Embryonic facial prominence (tissue), 1 donor: ENCODE measurements around the gene PLVAP.

Experiments used
- DNase-seq: peaks from one replicate; pipeline ENCODE4 v3.0.0-alpha.2; 2016; ENCODE audit errors: extremely low spot score

The PLVAP gene

DNA sequence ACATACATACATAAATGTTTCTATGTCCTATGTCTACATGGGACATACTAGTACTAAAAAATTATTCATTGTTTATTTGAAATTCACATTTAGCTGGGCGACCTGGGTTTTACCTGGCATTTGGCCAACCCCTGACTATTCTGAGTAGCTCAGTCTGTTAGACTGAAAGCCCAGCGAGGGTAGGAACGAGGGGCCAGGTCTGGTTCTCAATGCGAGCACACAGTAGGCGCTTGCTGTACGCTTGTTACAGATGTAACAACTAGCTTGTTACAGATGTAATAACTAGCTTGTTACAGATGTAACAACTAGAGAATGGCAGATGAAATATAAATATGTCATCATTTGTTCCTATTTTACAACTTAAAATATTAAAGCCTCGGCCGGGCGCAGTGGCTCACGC is 41.6 kb downstream of the PLVAP start:
- DNase-seq, result no peak

DNA sequence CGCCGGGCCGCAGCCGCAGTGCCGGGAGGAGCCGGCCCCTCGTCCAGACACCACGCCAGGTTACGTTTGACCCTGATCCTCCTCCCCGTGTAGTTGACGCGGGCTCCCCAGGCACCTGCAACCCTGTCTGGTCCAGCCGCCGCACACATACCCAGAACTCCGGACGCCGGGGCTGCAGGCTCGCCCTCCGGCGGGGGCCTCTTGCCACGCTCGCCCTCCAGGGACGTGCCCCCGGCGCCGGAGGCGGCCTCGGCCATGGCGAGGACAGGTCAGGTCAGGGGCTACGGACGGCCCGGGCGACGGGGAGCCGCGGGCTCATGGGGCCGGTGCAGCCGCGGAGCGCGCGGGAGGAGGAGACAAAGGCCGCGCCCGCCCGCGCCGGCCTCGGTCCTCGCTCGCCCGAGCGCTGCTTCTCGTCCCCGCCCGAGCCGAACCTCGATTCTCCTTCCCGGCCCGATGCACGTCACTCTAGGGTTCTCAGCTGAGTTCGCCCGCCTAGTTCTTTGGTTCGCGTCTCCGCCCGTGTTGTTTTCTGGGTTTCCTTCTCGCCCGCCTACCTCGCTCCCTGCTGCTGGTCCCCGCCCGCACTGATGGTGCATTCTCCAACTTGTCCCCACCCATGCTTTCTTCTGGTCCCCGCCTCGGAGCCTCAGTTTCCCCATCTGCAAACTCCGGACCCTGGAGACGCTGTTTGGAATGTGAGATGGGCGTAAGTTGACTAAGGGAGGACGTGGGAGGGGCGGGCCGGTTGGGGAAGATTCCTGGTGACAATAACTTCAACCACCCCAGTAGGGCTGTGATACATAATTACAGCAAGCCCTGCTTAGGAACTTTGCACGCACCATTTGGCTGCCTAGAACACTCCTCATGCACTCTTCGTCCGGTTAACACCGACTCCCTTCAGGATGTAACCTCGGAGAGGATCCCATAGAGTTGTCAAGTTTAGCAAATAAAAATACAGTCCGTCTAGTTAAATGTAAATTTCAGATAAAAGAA is 42.4 kb downstream of the PLVAP start, which contains the start of gene ANO8:
Gene ANO8, minus strand, starts transcription at position 442 of the 996 bp plus-strand sequence. Its CDS starts 185 bp downstream, at position 257.
- DNase-seq, result peak; percentile 95

- DNase-seq, result no peak
Observed at GRCh38 chr19:17333611-17334413, 43.3 kb downstream of the PLVAP start.

DNA sequence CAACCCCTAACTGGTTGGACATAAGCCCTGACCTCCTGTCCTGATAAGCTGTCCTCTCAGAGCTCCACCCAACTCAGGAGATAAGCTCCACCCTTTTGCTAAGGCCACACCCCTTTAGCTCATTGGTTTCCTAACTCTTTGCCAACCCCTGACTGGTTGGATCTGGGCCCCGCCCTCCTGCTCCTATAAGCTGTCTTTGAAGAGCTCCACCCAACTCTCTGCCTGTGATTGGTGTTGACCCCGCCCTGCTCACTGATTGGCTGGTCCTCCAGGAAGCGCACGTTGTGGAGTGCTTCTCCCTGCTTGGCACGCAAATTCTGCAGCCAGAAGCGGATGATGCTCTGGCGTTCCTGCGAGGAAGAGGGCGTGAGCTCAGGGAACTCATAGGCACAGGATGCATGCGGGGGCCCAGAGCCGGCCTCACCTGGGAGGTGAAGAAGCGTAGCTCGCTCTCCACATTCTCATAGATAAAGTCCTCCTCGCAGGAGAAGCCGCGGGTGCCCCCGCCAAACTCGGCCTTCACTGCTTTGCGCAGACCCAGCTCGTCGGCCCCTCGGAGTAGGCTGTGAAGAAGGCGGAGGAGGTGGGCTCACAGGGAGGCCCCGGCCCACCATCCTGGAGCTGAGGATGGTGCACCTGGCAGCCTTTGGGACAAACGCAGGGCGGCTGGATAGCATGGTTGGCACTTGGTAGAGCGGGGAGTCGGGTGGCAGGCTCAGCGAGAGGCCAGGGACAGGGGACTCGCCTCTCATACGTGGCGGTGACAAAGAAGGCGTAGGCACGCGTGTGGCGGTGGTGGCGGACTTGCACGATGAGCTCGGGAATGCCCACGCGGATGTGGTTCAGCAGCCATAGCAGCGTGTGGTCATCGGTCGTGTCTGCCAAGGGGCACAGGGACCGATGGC is 44.2 kb downstream of the PLVAP start:
- no peak for DNase-seq

DNA sequence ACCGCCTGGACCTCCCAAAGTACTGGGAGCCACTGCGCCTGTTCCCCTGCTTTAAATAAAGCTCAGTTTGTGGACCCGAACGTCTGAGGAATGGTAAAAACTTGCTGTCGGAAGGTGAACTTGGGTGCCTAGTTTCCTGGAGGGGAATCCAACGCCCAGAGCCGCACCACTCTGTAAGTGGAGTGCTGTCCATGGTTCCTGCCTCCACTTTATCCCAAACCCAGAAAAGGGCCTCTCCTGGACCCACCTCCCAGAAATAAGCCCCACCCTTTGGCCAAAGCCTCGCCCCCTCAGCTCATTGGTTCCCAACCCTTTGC is 44.8 kb downstream of the PLVAP start:
- no peak for DNase-seq

DNA sequence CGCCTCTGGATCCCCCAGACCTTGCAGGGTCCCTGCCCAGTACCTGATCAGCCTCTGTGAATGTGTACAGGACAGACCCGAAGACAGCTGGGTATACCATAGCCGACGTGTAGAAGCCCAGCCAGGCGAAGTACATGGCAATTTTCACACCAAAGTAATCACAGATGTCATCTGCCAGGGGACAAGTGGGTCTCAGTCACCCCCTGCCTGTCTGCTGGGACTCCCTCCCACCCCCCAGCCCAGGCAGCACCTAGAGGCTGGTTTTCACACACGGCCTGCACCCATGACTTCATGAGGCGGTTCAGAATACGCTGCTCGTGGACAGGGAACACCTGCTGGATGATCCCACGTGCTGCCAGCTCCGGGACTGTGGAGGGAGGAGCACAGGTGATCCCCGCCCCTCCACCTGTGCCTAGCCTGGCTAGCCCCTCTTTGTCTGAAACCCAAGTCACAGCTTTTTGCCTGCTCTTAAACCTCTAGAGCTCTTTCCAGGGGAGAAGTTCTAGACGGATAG is 46.0 kb downstream of the PLVAP start:
- DNase-seq, result no peak

DNA sequence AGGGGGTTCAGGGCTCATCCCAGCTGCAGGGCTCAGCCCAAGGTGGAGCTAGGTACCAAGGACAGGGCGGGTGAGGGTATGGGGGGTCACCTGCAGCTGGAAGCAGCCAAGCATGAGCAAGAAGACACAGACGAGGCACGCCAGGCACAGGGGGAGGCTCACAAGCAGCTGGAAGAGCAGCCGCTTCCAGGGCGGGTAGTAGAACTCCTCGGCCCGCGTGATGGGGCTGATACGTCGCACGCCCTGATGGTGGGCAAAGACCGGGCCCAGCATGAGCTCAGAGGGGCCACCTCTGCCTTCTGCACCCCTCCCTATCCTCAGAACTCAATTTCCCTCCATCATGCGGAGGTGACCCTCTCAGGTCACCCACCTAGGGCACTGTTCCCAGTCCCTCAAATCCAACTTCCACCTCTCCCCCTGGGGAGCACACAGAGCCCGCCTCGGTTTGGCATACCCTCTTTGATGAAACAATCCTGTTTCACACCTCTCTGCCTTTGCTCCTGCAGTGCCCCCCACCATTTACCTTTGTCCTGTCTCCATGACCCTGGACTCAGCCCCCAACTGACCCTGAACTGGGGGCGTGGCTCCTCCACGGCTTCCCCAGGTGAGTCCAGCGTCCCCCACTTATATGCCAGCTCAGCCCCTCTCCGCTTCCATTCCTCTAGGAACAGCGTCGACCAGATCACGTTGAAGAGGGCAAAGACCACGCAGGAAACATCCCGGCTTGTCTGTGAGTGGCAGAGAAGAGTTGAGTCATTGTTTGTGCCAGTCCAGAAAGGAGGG is 46.7 kb downstream of the PLVAP start:
- no peak for DNase-seq

DNA sequence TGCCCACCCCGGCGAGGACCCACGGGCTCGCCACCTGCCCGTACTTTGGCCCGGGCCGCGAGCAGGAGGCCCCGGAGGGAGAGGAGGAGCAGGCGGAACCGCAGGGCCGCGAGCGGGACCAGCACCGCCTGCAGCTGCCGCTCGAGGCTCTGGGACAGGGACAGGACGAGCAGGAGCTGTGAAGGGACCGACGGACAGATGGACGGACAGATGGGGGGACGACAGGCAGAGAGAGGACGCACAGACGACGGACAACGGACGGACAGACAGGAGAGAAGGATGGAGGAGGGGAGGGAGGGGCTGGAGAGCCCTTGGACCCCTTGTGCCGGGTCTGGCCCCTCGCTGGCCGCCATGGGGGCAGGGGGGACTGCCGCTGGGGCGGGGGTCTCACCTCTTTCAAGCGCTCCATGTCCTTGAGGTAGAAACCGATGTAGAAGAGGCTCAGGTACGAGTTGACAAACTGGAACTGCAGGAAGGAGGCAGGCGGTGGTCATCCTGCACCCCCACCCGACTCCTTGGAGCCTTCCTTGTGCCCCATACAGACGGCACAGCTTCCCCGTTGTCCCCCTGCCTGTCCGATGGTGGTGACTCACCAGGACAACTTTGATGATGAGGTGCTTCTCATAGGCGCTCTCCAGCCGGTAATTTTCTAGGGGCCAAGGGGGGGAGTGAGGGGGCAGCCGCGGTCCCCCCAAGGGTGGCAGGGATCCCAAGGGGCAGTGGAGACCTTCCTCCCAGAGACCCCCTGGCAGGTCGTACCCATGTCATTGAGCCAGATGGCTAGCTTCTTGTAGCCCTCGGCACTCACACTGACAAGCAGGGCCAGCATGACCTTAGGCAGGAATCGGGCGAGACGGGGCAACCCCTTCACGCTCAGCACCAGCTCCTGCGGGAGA is 47.5 kb downstream of the PLVAP start:
- DNase-seq, result no peak

GRCh38 chr19:17328517-17329365 is 48.4 kb downstream of the PLVAP start:
- no peak for DNase-seq

- no peak for DNase-seq
Observed at GRCh38 chr19:17327654-17328516, 49.3 kb downstream of the PLVAP start.

- DNase-seq, result no peak
Observed at GRCh38 chr19:17327068-17327653, 50.0 kb downstream of the PLVAP start.

DNA sequence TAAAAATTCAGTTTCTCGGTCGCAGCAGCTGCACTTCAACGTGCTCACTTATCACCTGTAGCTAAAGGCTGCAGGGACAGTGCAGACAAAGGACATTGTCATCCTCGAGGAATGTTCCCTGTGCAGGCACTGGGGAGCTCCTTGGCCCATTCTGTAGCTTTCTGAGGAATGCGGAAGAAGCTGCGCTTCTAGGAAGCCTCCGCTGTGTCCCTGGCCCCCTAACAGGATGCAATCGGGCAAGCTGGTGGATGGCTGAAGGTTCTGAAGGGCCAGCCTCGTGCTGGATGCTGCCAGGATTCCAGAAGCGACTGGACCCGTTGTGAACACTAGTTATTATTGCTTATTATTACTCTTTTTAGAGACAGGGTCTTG is 50.6 kb downstream of the PLVAP start:
- no peak for DNase-seq

GRCh38 chr19:17325881-17326594 is 51.1 kb downstream of the PLVAP start:
- DNase-seq, result no peak

DNA sequence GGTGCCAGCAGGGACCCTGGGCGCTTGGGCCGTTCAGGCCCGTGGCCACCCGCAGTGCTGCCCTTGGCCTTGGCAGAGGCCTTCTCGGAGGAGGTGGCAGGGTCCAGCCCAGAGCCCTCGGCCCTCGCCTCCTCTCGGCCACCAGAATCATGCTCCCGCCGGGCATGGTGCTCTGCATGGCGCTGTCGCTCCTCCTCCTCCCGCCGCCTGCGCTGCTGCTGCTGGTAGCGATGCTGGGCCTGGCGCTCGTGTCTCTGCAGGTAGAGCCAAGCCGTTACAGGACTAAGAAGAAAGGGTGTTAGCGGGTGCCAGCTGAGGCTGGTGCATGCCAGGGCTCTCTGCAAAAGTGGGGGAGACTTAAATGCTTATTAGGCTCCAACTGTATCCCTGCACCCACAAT is 52.0 kb downstream of the PLVAP start:
- no peak for DNase-seq

- no peak for DNase-seq
Observed at GRCh38 chr19:17324357-17325114, 52.6 kb downstream of the PLVAP start.

- no peak for DNase-seq
Observed at GRCh38 chr19:17323964-17324332, 53.2 kb downstream of the PLVAP start.
